WERI-Rb-1 (cell line): Measurements from ENCODE around the gene URM1.

Experiments
- DNase-seq: peaks from one replicate; pipeline ENCODE4 v3.0.0-alpha.2; 2020
- H3K27ac ChIP-seq: fragments of 250-450 bp; sonication (Bioruptor Pico); 2 replicates; pipeline ENCODE4 v1.5.1; 2020; ENCODE audit warnings: mild to moderate bottlenecking, moderate library complexity
- H3K27me3 ChIP-seq: fragments of 250-450 bp; sonication (Bioruptor Pico); 2 replicates; pipeline ENCODE4 v1.5.1; 2021; ENCODE audit warnings: mild to moderate bottlenecking, low read depth, moderate library complexity; ENCODE audit not compliant: insufficient read depth, severe bottlenecking
- H3K36me3 ChIP-seq: fragments of 250-450 bp; sonication (Bioruptor Pico); 2 replicates; pipeline ENCODE4 v1.5.1; 2020; ENCODE audit warnings: mild to moderate bottlenecking, moderate library complexity
- H3K4me3 ChIP-seq: 2 replicates; pipeline ENCODE4 v1.5.1; 2011; ENCODE audit warnings: low read depth, mild to moderate bottlenecking, control low read depth, low read length
- H3K9me3 ChIP-seq: fragments of 250-450 bp; sonication (Bioruptor Pico); 2 replicates; pipeline ENCODE4 v1.5.1; 2021; ENCODE audit warnings: mild to moderate bottlenecking, moderate library complexity; ENCODE audit not compliant: severe bottlenecking
- CTCF ChIP-seq: IDR thresholded peaks from 2 replicates; pipeline ENCODE4 v1.5.1; 2011; ENCODE audit warnings: low read depth, mild to moderate bottlenecking, control low read depth, inconsistent platforms, low read length

URM1 gene

GRCh38 chr9:128390813-128391711, 19.9 kb downstream of the URM1 start:
- Histone ChIP-seq H3K9me3 (peaks cover 7% of the 10 kb centered on the region), H3K27ac (peak overlapping the region; percentile 99), H3K36me3 (peaks cover 42% of the 10 kb centered on the region), H3K27me3 (no peaks in the 10 kb centered on the region), H3K4me3 (no peak overlapping the region)
- DNase-seq = peak; percentile 62
- no peak for TF ChIP-seq CTCF

- TF ChIP-seq CTCF = no peak
- Histone ChIP-seq H3K9me3 (peaks cover 7% of the 10 kb centered on the region), H3K27ac (peak overlapping the region; percentile 99), H3K36me3 (peaks cover 37% of the 10 kb centered on the region), H3K4me3 (no peak overlapping the region), H3K27me3 (no peaks in the 10 kb centered on the region)
- DNase-seq = no peak
Observed at GRCh38 chr9:128391956-128392301, 20.8 kb downstream of the URM1 start.

- Histone ChIP-seq H3K27me3 (no peaks in the 10 kb centered on the region), H3K36me3 (peaks cover 34% of the 10 kb centered on the region), H3K27ac (peak overlapping the region; percentile 99), H3K9me3 (peaks cover 7% of the 10 kb centered on the region), H3K4me3 (no peak overlapping the region)
- DNase-seq = no peak
- no peak for TF ChIP-seq CTCF
Observed at GRCh38 chr9:128392302-128393144, 21.3 kb downstream of the URM1 start.

- peak overlapping the region; percentile 43 for H3K27ac ChIP-seq
- no peak for DNase-seq
- no peak for TF ChIP-seq CTCF
- H3K36me3 ChIP-seq = peaks cover 26% of the 10 kb centered on the region
- H3K4me3 ChIP-seq = no peak overlapping the region
- peaks cover 7% of the 10 kb centered on the region for H3K9me3 ChIP-seq
- H3K27me3 ChIP-seq = no peaks in the 10 kb centered on the region
Observed at GRCh38 chr9:128393145-128393775, 22.1 kb downstream of the URM1 start.

GRCh38 chr9:128393970-128394369, 22.8 kb downstream of the URM1 start:
- peak overlapping the region; percentile 43 for H3K27ac ChIP-seq
- H3K9me3 ChIP-seq = peaks cover 7% of the 10 kb centered on the region
- no peak for DNase-seq
- peaks cover 21% of the 10 kb centered on the region for H3K36me3 ChIP-seq
- TF ChIP-seq CTCF = no peak
- no peak overlapping the region for H3K4me3 ChIP-seq
- H3K27me3 ChIP-seq = no peaks in the 10 kb centered on the region
